HepG2 (cell line): ENCODE measurements around the gene EZH1. TPM values are rescaled to one million over a fixed set of nuclear protein-coding genes. Genes with fewer than 3 reads are reported as not detected.

ENCODE experiments used
- ATAC-seq: fragments of 200-7000 bp; cut with Tn5 transposase; 3 replicates; pipeline ENCODE4 v1.9.1; 2020; ENCODE audit warnings: mild to moderate bottlenecking, moderate library complexity
- BruUV-seq: library from RNA; stranded (reverse); fragments of 400-500 nt; replicated peaks from 2 replicates; lab custom pipeline; 2021; lab: Mats Ljungman, UMichigan
- CTCF ChIA-PET: fragments of 300-600 bp; formaldehyde crosslinking; extraction: SDS; loops from one replicate; lab custom pipeline; 2021; ENCODE audit warnings: low total read pairs, inconsistent platforms, low intra/inter-chr PET ratio; lab: Yijun Ruan, JAX
- POLR2A ChIA-PET: fragments of 350-600 bp; sonication (Branson Sonifier 250); formaldehyde crosslinking; loops from one replicate; lab custom pipeline; 2020; ENCODE audit warnings: antibody characterized with exemption, inconsistent platforms; lab: Yijun Ruan, JAX
- DNase-seq: peaks from one replicate; pipeline ENCODE4 v3.0.0-alpha.2; 2015; ENCODE audit warnings: low spot score
- FAIRE-seq: peaks from 3 replicates; lab custom pipeline; 2011; peaks lifted over from hg19 to GRCh38; lab: Jason Lieb, UNC
- H2AFZ ChIP-seq: one replicate; pipeline ENCODE4 v1.6.1; 2011; ENCODE audit warnings: low read length, inconsistent platforms
- H3K27ac ChIP-seq: fragments of 300-600 bp; 3 replicates; pipeline ENCODE4 v1.8.0; 2011; ENCODE audit warnings: mixed run types, mild to moderate bottlenecking, mixed read lengths, low read length, inconsistent platforms; ENCODE audit not compliant: insufficient read depth; ENCODE audit errors: extremely low read length
- H3K27me3 ChIP-seq, 2 experiments: fragments of 200-600 bp in 1 of 2; 2 replicates in 1 of 2; 3 replicates in 1 of 2; pipeline versions ENCODE4 v1.6.0 to v1.8.0; 2011; ENCODE audit warnings: low read length in 2 of 2, mild to moderate bottlenecking in 2 of 2, moderate library complexity in 2 of 2, inconsistent platforms in 1 of 2; ENCODE audit not compliant: insufficient read depth in 2 of 2, control insufficient read depth in 1 of 2
- H3K36me3 ChIP-seq, 2 experiments: fragments of 200-600 bp in 1 of 2; replicated peaks in 1 of 2; 2 replicates in 1 of 2; 3 replicates in 1 of 2; pipeline versions ENCODE4 v1.5.1 to v1.8.0; 2011; ENCODE audit warnings: low read length in 2 of 2, inconsistent platforms in 1 of 2; ENCODE audit not compliant: insufficient read depth in 2 of 2, control insufficient read depth in 1 of 2
- H3K4me1 ChIP-seq: 2 replicates; pipeline ENCODE4 v1.5.1; 2012; ENCODE audit warnings: low read length, inconsistent platforms; ENCODE audit not compliant: insufficient read depth
- H3K4me2 ChIP-seq: 2 replicates; pipeline ENCODE4 v1.6.0; 2011; ENCODE audit warnings: low read depth, low read length, inconsistent platforms
- H3K4me3 ChIP-seq, 3 experiments: fragments of 200-600 bp in 1 of 3; sonication (generic), shearing (Covaris generic) in 1 of 3; replicated peaks in 1 of 3; 2 replicates each; pipeline ENCODE4 v1.5.1; 2011 to 2016; ENCODE audit warnings: low read length in 3 of 3, inconsistent platforms in 2 of 3, low read depth in 2 of 3, mild to moderate bottlenecking in 2 of 3, control low read depth in 1 of 3, mixed read lengths in 1 of 3; ENCODE audit not compliant: insufficient read depth in 1 of 3
- H3K79me2 ChIP-seq: one replicate; pipeline ENCODE4 v1.6.1; 2011; ENCODE audit warnings: low read length, inconsistent platforms; ENCODE audit not compliant: insufficient read depth
- H3K9ac ChIP-seq: 2 replicates; pipeline ENCODE4 v1.6.0; 2011; ENCODE audit warnings: mild to moderate bottlenecking, low read depth, low read length, inconsistent platforms; ENCODE audit not compliant: insufficient read depth
- H3K9me3 ChIP-seq: 2 replicates; pipeline ENCODE4 v1.5.1; 2012; ENCODE audit warnings: mild to moderate bottlenecking, low read length
- H4K20me1 ChIP-seq: 2 replicates; pipeline ENCODE4 v1.6.0; 2011; ENCODE audit warnings: inconsistent platforms, mild to moderate bottlenecking, low read length, moderate library complexity; ENCODE audit not compliant: insufficient read depth
- PHF20 ChIP-seq: sonication (generic); formaldehyde crosslinking; IDR thresholded peaks from 2 replicates; pipeline ENCODE4 v1.5.0; 2020; ENCODE audit warnings: mild to moderate bottlenecking, missing genetic modification reagents
- SIN3A ChIP-seq: IDR thresholded peaks from 2 replicates; pipeline ENCODE4 v1.6.1; 2011; ENCODE audit warnings: low read depth, mild to moderate bottlenecking, control low read depth, low read length, borderline replicate concordance
- SP4 ChIP-seq: sonication (generic); formaldehyde crosslinking; IDR thresholded peaks from 2 replicates; pipeline ENCODE4 v1.8.1; 2023; ENCODE audit warnings: mild to moderate bottlenecking, missing genetic modification reagents
- TEAD2 ChIP-seq: sonication (generic); formaldehyde crosslinking; IDR thresholded peaks from 2 replicates; pipeline ENCODE4 v1.9.0; 2021; ENCODE audit warnings: missing genetic modification reagents
- ZFP36L1 ChIP-seq: sonication (generic); formaldehyde crosslinking; IDR thresholded peaks from 2 replicates; pipeline ENCODE4 v1.8.0; 2022; ENCODE audit warnings: mild to moderate bottlenecking, missing genetic modification reagents, moderate library complexity
- ZNF572 ChIP-seq: sonication (generic); formaldehyde crosslinking; IDR thresholded peaks from 2 replicates; pipeline ENCODE4 v1.5.1; 2020; ENCODE audit warnings: mild to moderate bottlenecking, missing genetic modification reagents
- ZNF619 ChIP-seq: sonication (generic); formaldehyde crosslinking; IDR thresholded peaks from 2 replicates; pipeline ENCODE4 v1.4.0; 2020; ENCODE audit warnings: mild to moderate bottlenecking, missing genetic modification reagents
- ZNF784 ChIP-seq: sonication (generic); formaldehyde crosslinking; IDR thresholded peaks from 2 replicates; pipeline ENCODE4 v1.5.1; 2020; ENCODE audit warnings: missing genetic modification reagents, mild to moderate bottlenecking, borderline replicate concordance
- ZNF879 ChIP-seq: sonication (generic); formaldehyde crosslinking; IDR thresholded peaks from 2 replicates; pipeline ENCODE4 v1.8.1; 2023; ENCODE audit warnings: missing genetic modification reagents
- ZSCAN21 ChIP-seq: sonication (generic); formaldehyde crosslinking; IDR thresholded peaks from 2 replicates; pipeline ENCODE4 v1.8.0; 2022; ENCODE audit warnings: mild to moderate bottlenecking, missing genetic modification reagents, moderate library complexity, borderline replicate concordance
- WGBS: methylation state at CpG from one replicate; pipeline ENCODE4 v1.1.6; 2017; ENCODE audit warnings: low lambda C conversion rate; 5-methylcytosine and 5-hydroxymethylcytosine counted together
- in situ Hi-C: cut with HindIII; loops from 2 replicates; pipeline ENCODE4 v1.10.0; 2017; ENCODE audit warnings: low pct_unique_long_range_greater_than_20kb; ENCODE audit not compliant: extremely low pct_ligation_motif_present
- intact Hi-C: fragments of 100-400 bp; cut with micrococcal nuclease; formaldehyde crosslinking; loops from one replicate; pipeline ENCODE4 v1.10.0; 2022; ENCODE audit not compliant: unreplicated experiment
- polyA plus RNA-seq, 8 experiments: library from polyadenylated mRNA; depleted of rRNA in 3 of 8; stranded (reverse) in 7 of 8; unstranded in 1 of 8; fragments of >200 nt; fragmentation: Illumina TruSeq in 4 of 8; extraction: Trizol in 4 of 8; gene quantifications; 2 replicates each; pipeline versions ENCODE4 v1.2.1 to v1.2.3, GENCODE V29; 2011 to 2016; ENCODE audit warnings: low read depth in 4 of 8, missing spikeins in 1 of 8, mixed read lengths in 1 of 8; ENCODE audit not compliant: insufficient read depth in 1 of 8
- total RNA-seq, 5 experiments: library from RNA; depleted of rRNA; stranded (reverse); fragments of >200 nt; fragmentation: Illumina TruSeq; extraction: Trizol; gene quantifications; 2 replicates each; pipeline ENCODE4 v1.2.3, GENCODE V29; 2016; ENCODE audit warnings: low read depth in 1 of 5
- TF ChIP-seq, protein P1 (sequence below): sonication (generic); formaldehyde crosslinking; IDR thresholded peaks from 2 replicates; pipeline ENCODE4 v1.4.0; 2020; ENCODE audit warnings: missing genetic modification reagents
- TF ChIP-seq, protein P2 (sequence below): sonication (generic); formaldehyde crosslinking; IDR thresholded peaks from 2 replicates; pipeline ENCODE4 v1.5.0; 2020; ENCODE audit warnings: mild to moderate bottlenecking, missing genetic modification reagents

EZH1 gene
- total and polyA plus RNA-seq, 2 of the 13 experiments (the other 11 are each of a cell fraction or from before 2014, with no cell fraction given) = 11.6 to 24.0 TPM

GRCh38 chr17:42684929-42685556 is 59.8 kb downstream of the EZH1 start:
- H3K27me3 ChIP-seq = no peaks in the 10 kb centered on the region
- ATAC-seq = no peak
- CTCF ChIA-PET = no interaction called here
- no peaks in the 10 kb centered on the region for H4K20me1 ChIP-seq
- DNase-seq = no peak
- no peaks in the 10 kb centered on the region for H3K9me3 ChIP-seq
- H3K27ac ChIP-seq = no peak overlapping the region
- H3K4me2 ChIP-seq = no peak overlapping the region
- in situ Hi-C loops (no loop called here), intact Hi-C loops (no loop called here)
- WGBS = 96% methylated on average over 50 of the region's 50 CpGs
- no TSS peak for BruUV-seq
- H2AFZ ChIP-seq = no peak overlapping the region
- H3K4me3 ChIP-seq = no peak overlapping the region
- TF ChIP-seq ZNF619 (CRISPR knock-in tag) = no peak
- TF ChIP-seq ZNF784 = no peak
- H3K36me3 ChIP-seq = no peaks in the 10 kb centered on the region; a peak in 1 of 5 replicates
- no peak overlapping the region for H3K9ac ChIP-seq
- H3K4me1 ChIP-seq = peaks cover 33% of the 10 kb centered on the region
- H3K79me2 ChIP-seq = no peaks in the 10 kb centered on the region
- POLR2A ChIA-PET = no interaction called here
- no peak for FAIRE-seq

DNA sequence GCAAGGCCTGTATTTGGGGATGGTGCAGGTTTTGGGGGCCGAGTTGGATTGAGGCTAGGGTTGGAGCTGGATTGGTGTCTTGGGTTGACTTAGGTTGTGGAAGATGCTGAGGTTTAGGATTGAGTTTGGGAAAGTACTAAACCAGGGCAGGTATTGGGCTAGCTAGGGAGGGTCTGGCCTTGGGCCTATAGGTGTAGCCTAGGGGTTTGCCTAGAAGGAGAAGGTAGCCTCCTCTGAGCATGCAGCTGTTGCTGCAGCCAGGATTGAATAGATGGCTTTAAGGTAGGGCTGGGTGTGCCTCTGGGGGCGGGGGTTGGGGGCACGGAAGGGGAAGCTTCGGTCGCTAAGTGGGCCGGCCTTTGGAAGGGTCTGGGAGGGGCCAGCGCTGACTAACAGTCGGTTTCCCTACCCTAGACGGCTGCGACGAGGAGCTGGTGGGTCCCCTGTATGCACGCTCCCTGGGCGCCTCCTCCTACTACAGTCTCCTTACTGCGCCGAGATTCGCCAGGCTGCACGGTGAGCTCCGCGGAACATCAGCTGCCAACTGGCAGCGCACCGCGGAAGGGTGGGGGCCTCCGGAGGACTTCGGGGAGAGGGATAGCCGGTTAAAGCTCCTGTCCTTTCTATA is 61.3 kb downstream of the EZH1 start:
- FAIRE-seq (no peak), DNase-seq (no peak), ATAC-seq (no peak)
- 95% methylated on average over 25 of the region's 25 CpGs for WGBS
- Histone ChIP-seq H3K9me3 (no peaks in the 10 kb centered on the region), H4K20me1 (no peaks in the 10 kb centered on the region), H2AFZ (no peak overlapping the region), H3K27ac (peak overlapping the region; percentile 48), H3K36me3 (no peaks in the 10 kb centered on the region; a peak in 1 of 5 replicates), H3K4me3 (peak overlapping the region; percentile 65 to 91 (median 80); a peak in 5 of 6 replicates), H3K27me3 (no peaks in the 10 kb centered on the region), H3K4me1 (peaks cover 42% of the 10 kb centered on the region), H3K9ac (0 out of 2 replicates have a peak overlapping the region, but pooled peaks have one; percentile 63), H3K79me2 (no peaks in the 10 kb centered on the region), H3K4me2 (peak overlapping the region; percentile 84)
- in situ Hi-C loops (no loop called here), intact Hi-C loops (no loop called here)
- CTCF ChIA-PET = no interaction called here
- BruUV-seq = no TSS peak
- POLR2A ChIA-PET = interaction anchor here (0.8 to 2.3 kb wide), 11 partner anchors 10 to 141 kb away, joined by 3 to 24 read pairs (median 6); partner anchors contain the start of genes BECN1, PSMC3IP, RETREG3 and TUBG1
- no peak for TF ChIP-seq SIN3A
- TF ChIP-seq, protein P1, sequence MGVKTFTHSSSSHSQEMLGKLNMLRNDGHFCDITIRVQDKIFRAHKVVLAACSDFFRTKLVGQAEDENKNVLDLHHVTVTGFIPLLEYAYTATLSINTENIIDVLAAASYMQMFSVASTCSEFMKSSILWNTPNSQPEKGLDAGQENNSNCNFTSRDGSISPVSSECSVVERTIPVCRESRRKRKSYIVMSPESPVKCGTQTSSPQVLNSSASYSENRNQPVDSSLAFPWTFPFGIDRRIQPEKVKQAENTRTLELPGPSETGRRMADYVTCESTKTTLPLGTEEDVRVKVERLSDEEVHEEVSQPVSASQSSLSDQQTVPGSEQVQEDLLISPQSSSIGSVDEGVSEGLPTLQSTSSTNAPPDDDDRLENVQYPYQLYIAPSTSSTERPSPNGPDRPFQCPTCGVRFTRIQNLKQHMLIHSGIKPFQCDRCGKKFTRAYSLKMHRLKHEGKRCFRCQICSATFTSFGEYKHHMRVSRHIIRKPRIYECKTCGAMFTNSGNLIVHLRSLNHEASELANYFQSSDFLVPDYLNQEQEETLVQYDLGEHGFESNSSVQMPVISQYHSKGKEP (CRISPR knock-in tag) = no peak
- TF ChIP-seq ZFP36L1 (CRISPR knock-in tag) = no peak
- TF ChIP-seq ZNF879 (CRISPR knock-in tag) = no peak
- TF ChIP-seq TEAD2 (CRISPR knock-in tag) = no peak
- no peak for TF ChIP-seq ZSCAN21 (CRISPR knock-in tag)
- TF ChIP-seq, protein P2, sequence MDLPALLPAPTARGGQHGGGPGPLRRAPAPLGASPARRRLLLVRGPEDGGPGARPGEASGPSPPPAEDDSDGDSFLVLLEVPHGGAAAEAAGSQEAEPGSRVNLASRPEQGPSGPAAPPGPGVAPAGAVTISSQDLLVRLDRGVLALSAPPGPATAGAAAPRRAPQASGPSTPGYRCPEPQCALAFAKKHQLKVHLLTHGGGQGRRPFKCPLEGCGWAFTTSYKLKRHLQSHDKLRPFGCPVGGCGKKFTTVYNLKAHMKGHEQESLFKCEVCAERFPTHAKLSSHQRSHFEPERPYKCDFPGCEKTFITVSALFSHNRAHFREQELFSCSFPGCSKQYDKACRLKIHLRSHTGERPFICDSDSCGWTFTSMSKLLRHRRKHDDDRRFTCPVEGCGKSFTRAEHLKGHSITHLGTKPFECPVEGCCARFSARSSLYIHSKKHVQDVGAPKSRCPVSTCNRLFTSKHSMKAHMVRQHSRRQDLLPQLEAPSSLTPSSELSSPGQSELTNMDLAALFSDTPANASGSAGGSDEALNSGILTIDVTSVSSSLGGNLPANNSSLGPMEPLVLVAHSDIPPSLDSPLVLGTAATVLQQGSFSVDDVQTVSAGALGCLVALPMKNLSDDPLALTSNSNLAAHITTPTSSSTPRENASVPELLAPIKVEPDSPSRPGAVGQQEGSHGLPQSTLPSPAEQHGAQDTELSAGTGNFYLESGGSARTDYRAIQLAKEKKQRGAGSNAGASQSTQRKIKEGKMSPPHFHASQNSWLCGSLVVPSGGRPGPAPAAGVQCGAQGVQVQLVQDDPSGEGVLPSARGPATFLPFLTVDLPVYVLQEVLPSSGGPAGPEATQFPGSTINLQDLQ (CRISPR knock-in tag) = 0 out of 2 replicates have a peak, but pooled peaks have one; percentile 60
- 0 out of 2 replicates have a peak, but pooled peaks have one; percentile 11 for TF ChIP-seq PHF20 (CRISPR knock-in tag)
- 0 out of 2 replicates have a peak, but pooled peaks have one; percentile 43 for TF ChIP-seq SP4 (CRISPR knock-in tag)
- TF ChIP-seq ZNF572 (CRISPR knock-in tag) = peak; percentile 5; the same call in 1 of the 2 replicates
